Heart right ventricle (tissue), 16 donors: ENCODE measurements around the gene ZNF366. TPM values are rescaled to one million over a fixed set of nuclear protein-coding genes. Genes with fewer than 3 reads are reported as not detected.

Experiments used
- ATAC-seq, 8 donors: fragments of 200-7000 bp; cut with Tn5 transposase; one replicate each; pipeline ENCODE4 v1.9.1; 2020; ENCODE audit warnings: mild to moderate bottlenecking in 8 of 8, moderate library complexity in 8 of 8, moderate number of reproducible peaks in 1 of 8
- DNase-seq, 2 donors: peaks; one replicate each; pipeline ENCODE4 v3.0.0-alpha.2; 2020
- H3K27ac ChIP-seq, 10 donors: fragments of 200-600 bp; sonication (generic) in 2 of 10; one replicate each; pipeline versions ENCODE4 v1.5.0 to v1.8.0; 2020 to 2022; ENCODE audit warnings: mild to moderate bottlenecking in 3 of 10
- H3K27me3 ChIP-seq, 7 donors: fragments of 200-600 bp; one replicate each; pipeline ENCODE4 v1.8.0; 2021 to 2022; ENCODE audit warnings: mild to moderate bottlenecking in 2 of 7
- H3K36me3 ChIP-seq, 9 donors: fragments of 200-600 bp; sonication (generic) in 1 of 9; one replicate each; pipeline versions ENCODE4 v1.5.0 to v1.8.0; 2020 to 2022; ENCODE audit warnings: mild to moderate bottlenecking in 2 of 9
- H3K4me1 ChIP-seq, 9 donors: fragments of 200-600 bp; sonication (generic) in 1 of 9; one replicate each; pipeline versions ENCODE4 v1.5.0 to v1.8.0; 2020 to 2022; ENCODE audit warnings: mild to moderate bottlenecking in 4 of 9
- H3K4me3 ChIP-seq, 10 donors: fragments of 200-600 bp; sonication (generic) in 2 of 10; one replicate each; pipeline versions ENCODE4 v1.5.0 to v1.8.0; 2020 to 2022; ENCODE audit warnings: mild to moderate bottlenecking in 7 of 10, moderate library complexity in 2 of 10
- H3K9me3 ChIP-seq, 11 donors: fragments of 200-600 bp in 10 of 11; sonication (generic) in 2 of 11; one replicate each; pipeline versions ENCODE4 v1.5.0 to v1.8.0; 2013 to 2022; ENCODE audit warnings: mild to moderate bottlenecking in 2 of 11, control low read depth in 1 of 11, moderate library complexity in 1 of 11
- CTCF ChIP-seq, 9 donors: fragments of 200-600 bp; sonication (generic) in 2 of 9; IDR thresholded peaks; one replicate each; pipeline versions ENCODE4 v1.5.0 to v1.8.0; 2021 to 2022; ENCODE audit warnings: antibody characterized with exemption in 9 of 9, mild to moderate bottlenecking in 5 of 9, moderate library complexity in 1 of 9
- WGBS, 2 donors: extraction: QIAGEN DNeasy Blood & Tissue Kit; methylation state at CpG; one replicate each; pipeline ENCODE4 v1.1.7; 2013; ENCODE audit warnings: inconsistent platforms in 1 of 2; 5-methylcytosine and 5-hydroxymethylcytosine counted together
- intact Hi-C, 10 donors: fragments of 100-400 bp; cut with DNase I; formaldehyde crosslinking; loops; one replicate each; pipeline versions ENCODE4 v1.11.1 to v1.14.2; 2022
- polyA plus RNA-seq, 2 donors: library from polyadenylated mRNA; stranded (reverse); fragments of 200-250 nt; gene quantifications; one replicate each; pipeline ENCODE4 v1.2.3, GENCODE V29; 2013
- total RNA-seq, 10 donors: library from RNA; stranded (reverse); fragmentation: NEBNext Ultra II Directional in 3 of 10; extraction: Animal tissue kit (Norgen Biotek cat#: 25700) in 3 of 10; gene quantifications; one replicate each; pipeline versions ENCODE4 v1.2.1 to v1.2.4, GENCODE V29; 2021 to 2023
- donor health status: Arrhythmogenic right ventricular cardiomyopathy.
- donor health status: ischemic (EF 13 %, LVEDD 7.1; RV severe dilation, severe dysfunction).
- donor health status: healthy with polysubstance abuse.
- donor health status: DM: no; HTN: yes; CAD: no.
- donor health status: DM: no; HTN: no; CAD: no.
- donor health status: ischemic (EF 25% LVEDD 6.9; RV normal size, moderate dysfunction).
- donor health status: ischemic (EF 25% LVEDD 5.7; RV mildly dilated, moderate dysfunction).
- donor health status: healthy.
- donor health status: DM: yes; HTN: yes; CAD: no.
- donor health status: Ischemic cardiomyopathy.
- donor health status: ischemic (EF 35%, LVEDD 5.7; RV mildly dilated, moderate dysfunction).
- donor health status: nonischemic (EF 11% LVEDD 7.7; RV severe dilation, severe dysfunction).
- donor health status: DM: yes; HTN: yes; CAD: no.
- donor health status: PGD.
- donor health status: ischemic (EF 29% LVEDD 5.4; RV normal size, mild dysfunction).
- donor health status: nonischemic (EF 23%, LVEDD 6.1; RV moderate dilation, normal function).

ZNF366 gene
- total and polyA plus RNA-seq, 12 donors, result 1.7 to 10.5 (median 5.2) TPM

- no peak for ATAC-seq
- Histone ChIP-seq H3K9me3 (no peaks in the 10 kb centered on the region), H3K27ac (no peak overlapping the region), H3K4me3 (no peak overlapping the region), H3K27me3 (no peaks in the 10 kb centered on the region), H3K36me3 (peaks cover 0 to 58% (median 7%) of the 10 kb centered on the region in 9 donors), H3K4me1 (peaks cover 0 to 58% (median 27%) of the 10 kb centered on the region in 9 donors)
- no peak for TF ChIP-seq CTCF (IDR thresholded peaks at IDR 0.05)
- DNase-seq, result no peak
- intact Hi-C loops, result loop anchor here in 1 of 10 donors (10.0 kb wide), 1 partner anchor 69 kb away; no protein-coding TSS in a partner anchor
- 76 to 86% methylated on average over 14 of the region's 14 CpGs for WGBS, 2 donors
Measured at GRCh38 chr5:72443883-72444282, 63.3 kb downstream of the ZNF366 start.

GRCh38 chr5:72441862-72442540, 65.2 kb downstream of the ZNF366 start:
- ATAC-seq (peak in 1 of 8 donors; percentile 41), DNase-seq (no peak)
- Histone ChIP-seq H3K9me3 (no peaks in the 10 kb centered on the region), H3K4me1 (peaks cover 0 to 58% (median 27%) of the 10 kb centered on the region in 9 donors), H3K36me3 (peaks cover 0 to 46% (median 7%) of the 10 kb centered on the region in 9 donors), H3K27me3 (no peaks in the 10 kb centered on the region), H3K27ac (peak overlapping the region in 4 of 10 donors; percentile 27 to 70 (median 42)), H3K4me3 (no peak overlapping the region)
- 95 to 96% methylated on average over 3 of the region's 3 CpGs for WGBS, 2 donors
- no peak for TF ChIP-seq CTCF (IDR thresholded peaks at IDR 0.05)
- intact Hi-C loops, result loop anchor here in 1 of 10 donors (10.0 kb wide), 1 partner anchor 67 kb away; no protein-coding TSS in a partner anchor

- no peak for DNase-seq
- no peak for ATAC-seq
- 80 to 88% methylated on average over 4 of the region's 4 CpGs for WGBS, 2 donors
- Histone ChIP-seq H3K27me3 (no peaks in the 10 kb centered on the region), H3K36me3 (peaks cover 0 to 39% (median 7%) of the 10 kb centered on the region in 9 donors), H3K27ac (peak overlapping the region in 9 of 10 donors; percentile 1 to 70 (median 45)), H3K4me1 (peaks cover 0 to 56% (median 26%) of the 10 kb centered on the region in 9 donors), H3K9me3 (no peaks in the 10 kb centered on the region), H3K4me3 (no peak overlapping the region)
- no peak for TF ChIP-seq CTCF (IDR thresholded peaks at IDR 0.05)
- intact Hi-C loops, result loop anchor here in 1 of 10 donors (10.0 kb wide), 1 partner anchor 66 kb away; no protein-coding TSS in a partner anchor
Measured at GRCh38 chr5:72441094-72441723, 66.0 kb downstream of the ZNF366 start.

- intact Hi-C loops, result loop anchor here in 1 of 10 donors (10.0 kb wide), 1 partner anchor 65 kb away; no protein-coding TSS in a partner anchor
Measured at GRCh38 chr5:72440207-72440638, 67.0 kb downstream of the ZNF366 start.

More at GRCh38 chr5:72440207-72440638, 67.0 kb downstream of the ZNF366 start:
- Histone ChIP-seq H3K27me3 (no peaks in the 10 kb centered on the region), H3K27ac (peak overlapping the region in 5 of 10 donors; percentile 8 to 70 (median 45)), H3K4me3 (no peak overlapping the region), H3K4me1 (peaks cover 0 to 52% (median 20%) of the 10 kb centered on the region in 9 donors), H3K36me3 (peaks cover 0 to 34% (median 7%) of the 10 kb centered on the region in 9 donors), H3K9me3 (no peaks in the 10 kb centered on the region)
- DNase-seq (no peak), ATAC-seq (peak in 5 of 8 donors; percentile 35 to 81 (median 61))
- 77 to 89% methylated on average over 1 of the region's 1 CpG for WGBS, 2 donors
- TF ChIP-seq CTCF (IDR thresholded peaks at IDR 0.05), result no peak
